GM12865 (cell line): ENCODE data around the gene TMEM217.

ENCODE experiments used
- DNase-seq: peaks from one replicate; pipeline ENCODE4 v3.0.0; 2010; ENCODE audit warnings: low read depth
- H3K4me3 ChIP-seq: 2 replicates; pipeline ENCODE4 v1.5.1; 2011; ENCODE audit warnings: mild to moderate bottlenecking, low read depth, low read length, control low read depth
- TF ChIP-seq, protein P1 (sequence below): IDR thresholded peaks from 2 replicates; pipeline ENCODE4 v1.5.1; 2011; ENCODE audit warnings: low read length, control low read depth, low read depth, inconsistent platforms; ENCODE audit not compliant: insufficient read depth; ENCODE audit errors: missing control alignments

TMEM217 gene

GRCh38 chr6:37218511-37218910, 39.4 kb downstream of the TMEM217 start:
- no peak for DNase-seq
- TF ChIP-seq, protein P1, sequence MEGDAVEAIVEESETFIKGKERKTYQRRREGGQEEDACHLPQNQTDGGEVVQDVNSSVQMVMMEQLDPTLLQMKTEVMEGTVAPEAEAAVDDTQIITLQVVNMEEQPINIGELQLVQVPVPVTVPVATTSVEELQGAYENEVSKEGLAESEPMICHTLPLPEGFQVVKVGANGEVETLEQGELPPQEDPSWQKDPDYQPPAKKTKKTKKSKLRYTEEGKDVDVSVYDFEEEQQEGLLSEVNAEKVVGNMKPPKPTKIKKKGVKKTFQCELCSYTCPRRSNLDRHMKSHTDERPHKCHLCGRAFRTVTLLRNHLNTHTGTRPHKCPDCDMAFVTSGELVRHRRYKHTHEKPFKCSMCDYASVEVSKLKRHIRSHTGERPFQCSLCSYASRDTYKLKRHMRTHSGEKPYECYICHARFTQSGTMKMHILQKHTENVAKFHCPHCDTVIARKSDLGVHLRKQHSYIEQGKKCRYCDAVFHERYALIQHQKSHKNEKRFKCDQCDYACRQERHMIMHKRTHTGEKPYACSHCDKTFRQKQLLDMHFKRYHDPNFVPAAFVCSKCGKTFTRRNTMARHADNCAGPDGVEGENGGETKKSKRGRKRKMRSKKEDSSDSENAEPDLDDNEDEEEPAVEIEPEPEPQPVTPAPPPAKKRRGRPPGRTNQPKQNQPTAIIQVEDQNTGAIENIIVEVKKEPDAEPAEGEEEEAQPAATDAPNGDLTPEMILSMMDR = no peak
- no peak overlapping the region for H3K4me3 ChIP-seq

DNA sequence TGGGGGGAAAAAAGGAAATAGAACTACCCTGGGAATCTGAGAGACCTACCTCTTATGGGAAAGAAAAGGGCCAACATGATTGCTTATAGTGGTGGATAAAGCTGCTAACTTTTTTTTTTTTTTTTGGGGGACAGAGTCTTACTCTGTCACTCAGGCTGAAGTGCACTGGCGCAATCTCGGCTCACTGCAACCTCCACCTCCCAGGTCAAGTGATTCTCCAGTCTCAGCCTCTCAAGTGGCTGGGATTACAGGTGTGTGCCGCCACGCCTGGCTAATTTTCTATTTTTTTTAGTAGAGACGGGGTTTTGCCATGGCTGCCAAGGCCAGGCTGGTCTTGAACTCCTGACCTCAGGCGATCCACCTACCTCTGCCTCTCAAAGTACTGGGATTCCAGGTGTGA, 39.9 kb downstream of the TMEM217 start:
- H3K4me3 ChIP-seq = no peak overlapping the region
- TF ChIP-seq, protein P1 = no peak
- no peak for DNase-seq

- no peak overlapping the region for H3K4me3 ChIP-seq
- TF ChIP-seq, protein P1 = no peak
- DNase-seq = no peak
Observed at GRCh38 chr6:37212268-37212667, 45.7 kb downstream of the TMEM217 start.

DNA sequence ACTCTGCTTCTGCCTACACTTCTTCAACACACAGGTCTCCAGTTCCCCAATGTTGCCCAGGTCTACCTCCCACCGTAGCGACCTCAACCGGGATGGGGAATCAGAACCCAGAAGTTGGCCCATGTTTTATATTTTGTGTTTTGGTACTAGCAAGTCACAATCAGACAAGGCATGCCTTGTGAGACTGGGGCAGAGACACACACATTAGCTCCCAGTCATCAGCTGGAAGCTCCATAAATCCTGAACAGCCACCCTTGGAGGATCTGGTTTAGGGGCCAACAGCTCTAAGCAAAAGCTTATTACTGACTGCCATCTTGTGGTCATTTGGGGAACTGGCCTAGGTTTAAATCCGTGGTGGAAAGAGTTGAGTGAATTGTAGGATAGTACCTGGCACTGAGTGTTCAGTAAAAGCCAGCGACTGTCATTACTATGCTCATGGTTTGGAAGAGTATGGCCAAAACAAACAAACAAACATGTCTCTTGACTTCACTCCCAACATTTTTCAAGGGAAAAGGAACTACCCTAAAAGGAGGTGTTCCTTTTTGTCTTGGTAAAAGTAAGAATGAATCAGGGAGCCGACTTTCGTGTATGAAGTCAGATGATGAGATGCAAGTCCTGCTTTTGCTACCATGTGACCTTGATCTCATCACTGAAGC, 47.5 kb downstream of the TMEM217 start:
- TF ChIP-seq, protein P1 = peak; percentile 90
- H3K4me3 ChIP-seq = no peak overlapping the region

GRCh38 chr6:37209461-37210205, 48.3 kb downstream of the TMEM217 start:
- no peak for DNase-seq

More for the DNA sequence above, 47.5 kb downstream of the TMEM217 start:
- DNase-seq = peak; percentile 81

GRCh38 chr6:37208793-37209192, 49.2 kb downstream of the TMEM217 start:
- TF ChIP-seq, protein P1 = no peak
- no peak for DNase-seq
- no peak overlapping the region for H3K4me3 ChIP-seq

More at GRCh38 chr6:37209461-37210205, 48.3 kb downstream of the TMEM217 start:
- TF ChIP-seq, protein P1 = no peak
- H3K4me3 ChIP-seq = no peak overlapping the region
